Epithelial cell of proximal tubule (primary cell): ENCODE results near the gene MCF2L2. TPM values are rescaled to one million over a fixed set of nuclear protein-coding genes. Genes with fewer than 3 reads are reported as not detected.
A peak's percentile ranks its signal among the peaks of the same experiment; 100 is the strongest.
"Not testable (repeated sequence)": the region's sequence is repeated elsewhere in the genome, so short reads cannot be mapped to it uniquely, and the experiment has no call there.

Source experiments
- DNase-seq: peaks from one replicate; pipeline ENCODE4 v3.0.0-alpha.2; 2011; ENCODE audit warnings: low read depth
- H3K4me3 ChIP-seq: 2 replicates; pipeline ENCODE4 v1.5.1; 2011; ENCODE audit warnings: low read depth, mild to moderate bottlenecking, low read length
- CTCF ChIP-seq: conservative IDR thresholded peaks from 2 replicates; pipeline ENCODE4 v1.5.1; 2012; ENCODE audit warnings: low read depth, mild to moderate bottlenecking, low read length
- total RNA-seq: library from RNA; depleted of rRNA; stranded (reverse); fragments of >200 nt; gene quantifications from 2 replicates; pipeline ENCODE4 v1.2.3, GENCODE V29; 2015

Gene MCF2L2
- total RNA-seq: 0.58 and 0.87 TPM in 2 replicates

GRCh38 chr3:183428447-183429211 is at the start of gene MCF2L2:
Gene MCF2L2, minus strand, starts transcription at chr3:183428619. Its CDS starts 642 bp downstream, at chr3:183427977.
- no peak for DNase-seq
- no peak for TF ChIP-seq CTCF

GRCh38 chr3:183477801-183478456 is 49.5 kb upstream of the MCF2L2 start:
- TF ChIP-seq CTCF: no peak
- DNase-seq: no peak
- H3K4me3 ChIP-seq: no peak overlapping the region

More at GRCh38 chr3:183428447-183429211, at the start of gene MCF2L2:
- peak within 1 kb of the TSS; percentile 77 for H3K4me3 ChIP-seq

- H3K4me3 ChIP-seq, DNase-seq: not testable (repeated sequence)
Observed at GRCh38 chr3:183475764-183476162, 47.3 kb upstream of the MCF2L2 start.

GRCh38 chr3:183475016-183475763 is 46.8 kb upstream of the MCF2L2 start:
- H3K4me3 ChIP-seq: no peak overlapping the region
- no peak for DNase-seq
- TF ChIP-seq CTCF: no peak

- no peak for TF ChIP-seq CTCF
- no peak overlapping the region for H3K4me3 ChIP-seq
- no peak for DNase-seq
Observed at GRCh38 chr3:183473969-183474368, 45.5 kb upstream of the MCF2L2 start.

- TF ChIP-seq CTCF: no peak
- DNase-seq: no peak
- H3K4me3 ChIP-seq: no peak overlapping the region
Observed at GRCh38 chr3:183472155-183472554, 43.7 kb upstream of the MCF2L2 start.

- no peak for DNase-seq
Observed at GRCh38 chr3:183468424-183468823, 40.0 kb upstream of the MCF2L2 start.

More at GRCh38 chr3:183468424-183468823, 40.0 kb upstream of the MCF2L2 start:
- no peak overlapping the region for H3K4me3 ChIP-seq
- no peak for TF ChIP-seq CTCF
